ENCODE results near the gene TXNIP.
A peak's percentile ranks its signal among the peaks of the same experiment; 100 is the strongest.

TXNIP gene

DNA sequence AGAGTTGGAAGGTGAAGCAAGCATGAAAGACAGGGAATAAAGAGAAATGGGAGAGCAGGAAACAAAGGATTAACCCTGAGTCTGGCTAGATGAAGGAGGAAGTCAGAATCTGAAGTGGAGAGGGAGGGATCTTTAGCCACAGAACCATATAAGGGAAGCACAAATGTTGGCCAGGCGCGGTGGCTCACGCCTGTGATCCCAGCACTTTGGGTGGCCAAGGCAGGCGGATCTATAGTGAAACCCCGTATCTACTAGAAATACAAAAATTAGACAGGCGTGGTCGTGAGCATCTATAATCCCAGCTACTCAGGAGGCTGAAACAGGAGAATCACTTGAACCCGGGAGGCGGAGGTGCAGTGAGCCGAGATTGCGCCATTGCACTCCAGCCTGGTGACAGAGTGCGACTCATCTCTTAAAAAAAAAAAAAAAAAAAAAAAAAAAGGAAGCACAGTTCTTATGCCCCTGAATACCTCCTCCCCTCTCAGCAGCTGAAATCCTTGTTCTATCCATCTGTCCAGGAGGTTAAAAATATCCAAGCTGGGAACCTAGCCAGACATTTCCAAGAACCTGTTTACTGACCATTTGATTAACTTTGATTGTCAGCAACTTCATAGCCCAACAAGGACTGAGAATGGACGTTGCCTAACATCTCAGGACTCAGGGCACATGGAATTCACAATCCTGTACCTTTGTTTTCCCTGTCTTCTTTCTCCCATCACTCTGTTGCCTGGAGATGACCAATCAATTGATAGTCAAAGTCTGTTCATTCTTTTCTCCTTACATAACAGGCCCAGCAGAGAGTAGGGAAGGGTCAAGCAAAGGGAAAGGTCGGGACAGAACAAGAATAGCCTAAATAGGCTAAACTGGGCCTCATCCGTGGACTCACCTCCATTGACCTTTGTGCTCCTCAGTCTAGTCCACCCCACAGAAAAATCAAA lies 10.6 kb downstream of the TXNIP start:
- no peak for DNase-seq (ENCODE audit: low read depth in 2 of 2)

- DNase-seq (ENCODE audit: low read depth in 2 of 2) = no peak
These were observed 11.3 kb downstream of the TXNIP start for GRCh38 chr1:145985129-145985501.

DNA sequence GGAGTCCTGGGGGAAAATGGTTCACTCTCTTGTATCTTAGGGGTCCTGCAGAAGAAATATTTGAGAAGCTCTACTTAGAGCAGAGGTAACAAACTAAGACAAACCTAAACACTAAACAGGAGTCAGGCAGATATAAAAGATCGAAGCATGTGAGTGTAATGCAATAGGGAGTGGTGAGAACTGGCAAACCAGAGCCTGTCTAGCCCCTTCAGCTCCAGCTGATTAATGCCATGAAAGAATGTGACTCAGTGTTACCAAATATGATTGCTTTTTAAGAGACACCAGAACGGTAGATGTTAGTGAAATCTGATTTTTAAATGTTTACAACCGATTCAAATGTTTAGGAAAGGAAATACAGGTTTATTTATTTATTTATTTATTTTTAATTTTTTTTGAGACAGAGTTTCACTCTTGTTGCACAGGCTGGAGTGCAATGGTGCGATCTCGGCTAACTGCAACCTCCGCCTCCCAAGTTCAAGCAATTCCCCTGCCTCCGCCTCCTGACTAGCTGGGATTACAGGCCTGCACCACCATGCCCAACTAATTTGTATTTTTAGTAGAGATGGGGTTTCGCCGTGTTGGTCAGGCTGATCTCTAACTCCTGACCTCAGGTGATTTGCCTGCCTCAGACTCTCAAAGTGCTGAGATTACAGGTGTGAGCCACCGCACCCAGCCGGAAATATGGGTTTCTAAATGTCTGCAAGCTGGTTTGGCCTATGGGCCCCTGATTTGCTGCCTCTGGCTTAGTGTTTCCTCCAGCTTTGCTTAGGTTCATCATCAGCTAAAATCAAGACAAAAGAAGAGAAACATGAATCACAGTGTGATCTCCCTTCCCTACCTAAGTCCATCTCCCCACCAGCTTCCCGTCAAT lies 12.2 kb downstream of the TXNIP start:
- DNase-seq (ENCODE audit: low read depth in 2 of 2) = no peak

- DNase-seq (ENCODE audit: low read depth in 2 of 2) = no peak
These were observed 13.1 kb downstream of the TXNIP start for GRCh38 chr1:145983206-145983675.

- DNase-seq (ENCODE audit: low read depth in 2 of 2) = no peak
These were observed 14.2 kb downstream of the TXNIP start for GRCh38 chr1:145982010-145982723.

GRCh38 chr1:145980457-145980994 lies 15.9 kb downstream of the TXNIP start:
- DNase-seq (ENCODE audit: low read depth in 2 of 2) = no peak

- DNase-seq (ENCODE audit: low read depth in 2 of 2) = no peak
These were observed 16.5 kb downstream of the TXNIP start for GRCh38 chr1:145979746-145980456.

DNA sequence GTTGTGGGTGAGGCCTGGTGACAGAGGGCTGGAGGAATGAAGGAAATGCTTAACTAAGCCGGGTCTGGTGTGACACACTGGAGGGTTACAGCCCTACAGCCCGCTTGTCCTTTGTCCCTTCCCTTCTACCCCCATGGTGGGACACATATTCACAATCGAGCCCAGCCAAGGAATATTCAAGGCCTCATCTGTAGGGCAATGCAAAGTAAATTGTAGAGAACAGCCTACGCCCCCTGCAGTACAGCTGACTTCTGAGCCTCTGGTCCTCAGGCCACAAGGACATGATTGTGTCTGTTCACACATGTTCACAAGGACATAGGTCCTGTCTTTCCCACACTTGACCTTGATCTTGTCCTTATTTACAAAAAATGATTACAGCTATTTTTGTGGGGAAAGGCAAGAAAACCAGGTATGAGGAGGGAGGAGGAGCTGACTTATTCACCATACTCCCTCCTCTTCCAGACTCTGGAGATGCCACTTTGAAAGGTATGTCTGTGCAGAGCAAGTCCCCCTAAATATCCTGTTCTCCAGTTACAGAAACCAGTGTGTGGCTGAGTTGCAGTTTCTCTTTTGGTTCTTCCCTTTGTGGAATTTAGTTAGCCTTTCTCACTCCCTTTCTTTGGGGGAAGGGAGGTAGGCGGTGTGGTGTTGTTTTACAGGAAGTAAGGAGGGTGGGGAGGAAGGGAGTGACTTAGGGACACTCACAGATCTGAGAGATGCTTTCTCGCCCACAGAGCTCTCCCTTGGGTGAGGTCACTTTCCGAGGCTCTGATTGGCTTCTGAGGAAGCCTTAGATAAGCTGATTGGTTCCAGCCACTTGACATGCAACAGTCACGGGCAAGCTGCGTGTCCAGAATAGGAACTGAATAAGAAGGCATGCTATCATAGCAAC lies 17.3 kb downstream of the TXNIP start:
- peak; percentile 58 to 70 for DNase-seq (ENCODE audit: low read depth in 2 of 2)

GRCh38 chr1:145978471-145978853 lies 17.9 kb downstream of the TXNIP start:
- no peak for DNase-seq (ENCODE audit: low read depth in 2 of 2)

DNA sequence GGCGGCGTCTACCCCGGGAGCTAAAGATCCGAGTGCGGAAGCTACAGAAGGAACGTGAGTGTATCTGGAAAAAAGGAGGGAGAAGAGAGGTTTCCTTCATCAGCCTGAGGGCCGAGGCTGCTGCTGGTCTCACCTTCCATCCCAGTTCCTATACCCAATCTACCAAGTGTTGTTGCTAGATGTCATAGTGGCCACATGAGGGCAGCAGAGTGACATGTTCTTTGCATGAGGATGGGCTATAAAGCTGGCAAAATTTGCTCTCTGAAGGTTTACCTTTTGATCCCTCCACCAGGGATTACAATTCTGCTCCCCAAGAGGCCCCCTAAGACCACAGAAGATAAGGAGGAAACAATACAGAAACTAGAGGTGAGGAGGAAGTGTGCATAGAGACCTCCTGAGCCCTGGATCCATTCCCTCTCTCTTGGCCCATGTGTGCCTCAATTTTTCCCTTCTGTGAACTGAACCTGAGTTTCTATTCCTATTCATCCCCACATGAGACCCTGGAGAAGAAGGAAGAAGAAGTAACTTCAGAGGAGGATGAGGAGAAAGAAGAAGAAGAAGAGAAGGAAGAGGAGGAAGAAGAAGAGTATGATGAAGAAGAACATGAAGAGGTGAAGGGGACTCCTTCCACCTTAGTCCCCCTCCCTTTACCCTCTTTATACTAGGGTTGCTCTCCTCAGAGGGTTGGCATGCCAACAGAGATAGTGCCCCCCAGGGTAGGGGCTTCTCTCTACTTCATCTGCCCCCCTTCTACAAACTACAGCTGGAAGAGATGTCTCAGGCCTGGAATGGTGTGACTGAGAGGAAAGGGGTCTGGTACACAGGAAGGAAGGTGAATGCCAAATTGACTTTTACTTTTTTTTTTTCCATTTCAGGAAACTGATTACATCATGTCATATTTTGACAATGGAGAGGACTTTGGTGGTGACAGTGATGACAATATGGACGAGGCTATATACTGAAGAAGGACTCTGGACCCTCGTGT lies 18.6 kb downstream of the TXNIP start:
- DNase-seq (ENCODE audit: low read depth in 2 of 2) = peak in 1 of 2 donors; percentile 48

- DNase-seq (ENCODE audit: low read depth in 2 of 2) = no peak
These were observed 19.4 kb downstream of the TXNIP start for GRCh38 chr1:145977016-145977415.

DNA sequence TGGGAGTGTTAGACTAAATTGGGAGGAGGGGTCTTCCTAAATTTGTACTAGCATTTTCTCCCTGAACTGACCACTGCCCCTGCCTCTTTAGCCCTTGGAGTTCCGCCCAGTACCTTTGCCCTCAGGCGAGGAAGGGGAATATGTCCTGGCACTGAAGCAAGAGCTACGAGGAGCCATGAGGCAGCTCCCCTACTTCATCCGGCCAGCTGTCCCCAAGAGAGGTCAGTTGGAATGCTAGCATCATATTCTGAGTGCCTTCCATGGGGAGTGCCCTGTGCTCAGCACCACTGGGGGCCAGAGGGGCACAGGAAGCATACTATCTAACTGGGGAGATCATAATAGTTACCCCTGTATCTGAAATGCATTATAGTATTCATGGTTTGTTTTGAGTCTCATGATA lies 21.2 kb downstream of the TXNIP start:
- DNase-seq (ENCODE audit: low read depth in 2 of 2) = no peak

DNA sequence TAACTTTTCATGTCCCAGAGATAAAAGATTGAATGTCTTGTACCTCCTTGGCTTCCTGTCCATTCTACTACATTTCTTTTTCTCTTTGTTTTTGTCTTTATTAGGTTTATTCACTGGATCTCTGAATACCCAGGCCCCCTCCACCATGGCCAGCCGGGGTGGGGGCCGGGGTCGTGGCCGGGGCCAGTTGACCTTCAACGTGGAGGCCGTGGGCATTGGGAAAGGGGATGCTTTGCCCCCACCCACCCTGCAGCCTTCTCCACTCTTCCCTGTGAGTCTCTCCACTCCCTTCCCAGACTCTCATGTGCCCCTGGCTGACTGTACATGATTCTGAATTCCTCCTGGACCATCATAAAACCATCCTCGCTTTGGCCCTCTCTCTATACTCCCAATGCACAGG lies 21.7 kb downstream of the TXNIP start:
- no peak for DNase-seq (ENCODE audit: low read depth in 2 of 2)

GRCh38 chr1:145972580-145972979 lies 23.8 kb downstream of the TXNIP start:
- no peak for DNase-seq (ENCODE audit: low read depth in 2 of 2)

GRCh38 chr1:145967288-145967687 lies 29.1 kb downstream of the TXNIP start:
- DNase-seq (ENCODE audit: low read depth in 2 of 2) = no peak

DNA sequence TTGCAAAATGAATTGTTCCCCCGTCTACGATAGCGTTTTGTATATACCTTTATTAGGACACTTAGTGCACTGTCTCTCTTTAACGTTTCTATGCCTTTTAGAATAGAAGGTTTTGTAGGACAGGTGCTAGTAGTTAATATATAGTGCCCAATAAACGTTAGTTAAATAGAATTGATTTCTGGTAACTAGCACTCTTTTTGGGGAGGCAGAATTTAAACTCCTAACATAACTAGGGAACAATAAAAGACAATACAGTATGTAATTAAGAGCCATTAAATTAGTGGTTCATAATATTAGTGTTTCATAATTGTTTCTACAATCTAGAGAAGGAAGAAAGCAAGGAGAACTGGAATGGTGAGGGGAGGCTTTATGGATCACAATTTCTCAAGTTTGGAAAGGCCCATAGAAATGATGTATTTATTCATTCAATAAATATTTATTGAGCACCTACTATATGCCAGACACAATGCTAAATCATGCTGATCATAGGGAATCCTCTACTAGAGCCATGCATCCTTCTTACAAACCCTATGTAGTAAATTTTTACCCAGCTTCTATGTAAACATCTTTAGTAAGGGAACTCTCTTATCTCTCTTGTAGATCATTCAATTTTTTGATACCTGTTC lies 31.1 kb downstream of the TXNIP start:
- DNase-seq (ENCODE audit: low read depth in 2 of 2) = no peak

GRCh38 chr1:145964328-145965118 lies 31.9 kb downstream of the TXNIP start, which contains the start of the genes ANKRD34A and POLR3GL:
TSS of gene ANKRD34A (minus strand) at chr1:145964575. CDS start at chr1:145961759, 2,816 bp downstream.
TSS of gene POLR3GL (plus strand) at chr1:145964690. CDS start at chr1:145974866, 10,176 bp downstream.
- peak; percentile 81 to 86 for DNase-seq (ENCODE audit: low read depth in 2 of 2)
